Spleen (tissue), 7 donors: ENCODE measurements around the gene RNF166.

Experiments used
- POLR2A ChIP-seq, 3 donors: fragments of 450-650 bp; IDR thresholded peaks; one replicate each; pipeline ENCODE4 v1.5.1; 2017; ENCODE audit warnings: antibody characterized with exemption in 3 of 3, mild to moderate bottlenecking in 1 of 3
- TF ChIP-seq, protein P1 (sequence below), 11 experiments: fragments of 200-600 bp in 7 of 11; fragments of 450-650 bp in 4 of 11; sonication (generic) in 4 of 11; IDR thresholded peaks in 8 of 11; conservative IDR thresholded peaks in 3 of 11; 1 replicate in 7 of 11; 2 replicates in 4 of 11; pipeline versions ENCODE4 v1.4.0 to v1.8.0; 2016 to 2021; ENCODE audit warnings: antibody characterized with exemption in 11 of 11, inconsistent platforms in 4 of 11, mild to moderate bottlenecking in 1 of 11
- donor health status: DM: no; HTN: no; CAD: no; lungs with moderate emphysema.
- donor health status: DM: no; HTN: no; CAD: no.
- donor health status: DM: no; HTN: no; CAD: no.

DNA sequence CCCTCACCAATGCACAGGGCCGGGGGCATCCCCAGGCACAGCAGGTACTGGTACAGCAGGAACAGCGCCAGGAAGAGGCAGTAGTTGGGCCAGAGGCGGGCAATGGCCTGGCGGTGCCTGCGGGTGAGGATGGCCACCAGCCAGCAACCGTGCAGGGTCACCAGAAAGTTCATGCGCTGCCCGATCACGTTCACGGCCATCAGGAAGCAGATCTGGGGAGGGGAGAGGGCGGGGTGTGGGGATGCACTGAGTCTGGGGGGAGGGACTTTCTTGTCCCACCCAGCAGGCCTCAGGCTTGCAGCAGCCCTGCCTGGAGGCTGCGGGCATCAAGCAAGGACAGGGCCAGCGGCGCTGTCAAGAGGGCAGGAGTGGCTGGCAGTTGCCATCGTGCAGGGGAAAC is 25.5 kb upstream of the RNF166 start:
- no peak for TF ChIP-seq POLR2A (IDR thresholded peaks at IDR 0.05)
- TF ChIP-seq, protein P1, sequence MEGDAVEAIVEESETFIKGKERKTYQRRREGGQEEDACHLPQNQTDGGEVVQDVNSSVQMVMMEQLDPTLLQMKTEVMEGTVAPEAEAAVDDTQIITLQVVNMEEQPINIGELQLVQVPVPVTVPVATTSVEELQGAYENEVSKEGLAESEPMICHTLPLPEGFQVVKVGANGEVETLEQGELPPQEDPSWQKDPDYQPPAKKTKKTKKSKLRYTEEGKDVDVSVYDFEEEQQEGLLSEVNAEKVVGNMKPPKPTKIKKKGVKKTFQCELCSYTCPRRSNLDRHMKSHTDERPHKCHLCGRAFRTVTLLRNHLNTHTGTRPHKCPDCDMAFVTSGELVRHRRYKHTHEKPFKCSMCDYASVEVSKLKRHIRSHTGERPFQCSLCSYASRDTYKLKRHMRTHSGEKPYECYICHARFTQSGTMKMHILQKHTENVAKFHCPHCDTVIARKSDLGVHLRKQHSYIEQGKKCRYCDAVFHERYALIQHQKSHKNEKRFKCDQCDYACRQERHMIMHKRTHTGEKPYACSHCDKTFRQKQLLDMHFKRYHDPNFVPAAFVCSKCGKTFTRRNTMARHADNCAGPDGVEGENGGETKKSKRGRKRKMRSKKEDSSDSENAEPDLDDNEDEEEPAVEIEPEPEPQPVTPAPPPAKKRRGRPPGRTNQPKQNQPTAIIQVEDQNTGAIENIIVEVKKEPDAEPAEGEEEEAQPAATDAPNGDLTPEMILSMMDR (IDR thresholded peaks at IDR 0.05 in 8 of 11, conservative IDR thresholded peaks at IDR 0.05 in 3 of 11), result no peak
